Karpas-422 (cell line): ENCODE measurements around the gene GRID2. TPM values are rescaled to one million over a fixed set of nuclear protein-coding genes. Genes with fewer than 3 reads are reported as not detected.

ENCODE experiments used
- DNase-seq: peaks from one replicate; pipeline ENCODE4 v3.0.0-alpha.2; 2015
- H2AFZ ChIP-seq: fragments of 200-600 bp; sonication (generic); 2 replicates; pipeline ENCODE4 v1.6.1; 2014; ENCODE audit warnings: antibody characterized with exemption, low read length, mixed read lengths
- H3K27ac ChIP-seq: fragments of 200-600 bp; sonication (generic); 2 replicates; pipeline ENCODE4 v1.5.1; 2014; ENCODE audit warnings: mild to moderate bottlenecking, low read length, moderate library complexity
- H3K27me3 ChIP-seq: fragments of 200-600 bp; sonication (generic); 2 replicates; pipeline ENCODE4 v1.6.1; 2014; ENCODE audit warnings: low read length, mixed read lengths
- H3K36me3 ChIP-seq: fragments of 200-600 bp; sonication (generic); 2 replicates; pipeline ENCODE4 v1.6.1; 2014; ENCODE audit warnings: low read length, mixed read lengths; ENCODE audit not compliant: insufficient read depth
- H3K4me1 ChIP-seq: fragments of 200-600 bp; sonication (generic); 2 replicates; pipeline ENCODE4 v1.6.1; 2014; ENCODE audit warnings: mild to moderate bottlenecking, low read length, mixed read lengths
- H3K4me2 ChIP-seq: fragments of 200-600 bp; sonication (generic); 2 replicates; pipeline ENCODE4 v1.6.1; 2014; ENCODE audit warnings: low read length, low read depth, mild to moderate bottlenecking; ENCODE audit not compliant: poor library complexity, severe bottlenecking
- H3K4me3 ChIP-seq: fragments of 200-600 bp; sonication (generic); 2 replicates; pipeline ENCODE4 v1.5.1; 2014; ENCODE audit warnings: mild to moderate bottlenecking, antibody characterized with exemption, low read length, mixed read lengths
- H3K79me2 ChIP-seq: fragments of 200-600 bp; sonication (generic); 2 replicates; pipeline ENCODE4 v1.6.1; 2014; ENCODE audit warnings: mild to moderate bottlenecking, low read length, mixed read lengths
- H3K9ac ChIP-seq: fragments of 200-600 bp; sonication (generic); 2 replicates; pipeline ENCODE4 v1.6.0; 2014; ENCODE audit warnings: low read length
- H3K9me2 ChIP-seq: fragments of 200-600 bp; sonication (generic), shearing (Covaris generic); replicated peaks from 2 replicates; pipeline ENCODE4 v1.6.0; 2014; ENCODE audit warnings: mild to moderate bottlenecking, low read length, moderate library complexity; ENCODE audit not compliant: insufficient read depth
- H3K9me3 ChIP-seq: fragments of 300-700, 200-600 bp; sonication (generic); 2 replicates; pipeline ENCODE4 v1.6.1; 2014; ENCODE audit warnings: low read length, mixed read lengths
- H4K20me1 ChIP-seq: fragments of 200-600 bp; sonication (generic); 2 replicates; pipeline ENCODE4 v1.6.1; 2014; ENCODE audit warnings: mild to moderate bottlenecking, antibody characterized with exemption, low read length, low read depth; ENCODE audit not compliant: insufficient read depth
- total RNA-seq: library from RNA; depleted of rRNA; stranded (reverse); fragments of >200 nt; shearing (Covaris generic); gene quantifications from 2 replicates; pipeline ENCODE4 v1.2.3, GENCODE V29; 2014; ENCODE audit warnings: low replicate concordance

GRID2 gene
- total RNA-seq, 1 experiment from 2014 or later: not detected

DNA sequence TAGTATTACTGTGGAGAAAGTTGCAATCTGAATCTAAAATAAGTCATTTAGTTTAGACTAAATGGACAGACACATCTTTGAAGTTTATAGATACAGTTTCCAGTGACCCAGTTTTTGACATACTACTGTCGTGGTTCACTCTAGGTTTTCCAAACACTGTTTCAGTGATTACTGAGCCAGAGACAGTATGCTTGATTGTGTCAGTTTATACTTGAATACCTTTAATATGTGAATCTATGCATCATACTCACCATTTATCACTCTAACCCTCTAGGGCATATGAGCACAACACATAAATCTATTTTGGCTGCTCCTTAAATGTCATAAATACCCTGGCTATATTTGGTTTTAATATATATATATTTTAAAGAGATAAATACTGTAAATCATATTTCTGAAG, 173.5 kb downstream of the GRID2 start:
- Histone ChIP-seq H3K79me2 (no peaks in the 10 kb centered on the region), H3K9me3 (peaks cover 23% of the 10 kb centered on the region), H3K4me1 (no peaks in the 10 kb centered on the region), H3K4me3 (no peak overlapping the region), H3K27ac (no peak overlapping the region), H3K36me3 (no peaks in the 10 kb centered on the region), H4K20me1 (no peaks in the 10 kb centered on the region), H2AFZ (no peak overlapping the region), H3K9ac (no peak overlapping the region), H3K4me2 (no peak overlapping the region), H3K9me2 (no peaks in the 10 kb centered on the region), H3K27me3 (no peaks in the 10 kb centered on the region)
- DNase-seq: no peak

DNA sequence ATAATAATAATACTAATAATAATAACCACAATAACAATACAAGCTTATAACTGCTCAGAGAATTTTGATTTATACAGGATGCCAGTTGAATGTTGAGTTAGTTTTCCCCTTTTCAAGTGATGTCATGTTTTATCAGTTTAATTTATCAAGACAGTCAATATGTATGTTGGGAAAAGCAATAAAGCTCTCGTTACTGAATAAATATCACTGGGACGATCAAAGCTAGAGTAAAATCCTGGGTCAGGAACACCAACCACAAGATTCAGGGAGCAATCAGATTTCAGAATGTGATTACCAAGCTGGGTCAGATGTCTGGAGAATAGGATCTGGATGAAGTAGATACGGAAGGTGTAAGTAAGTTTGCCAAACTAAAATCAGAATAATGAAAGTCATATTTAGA, 179.6 kb downstream of the GRID2 start:
- Histone ChIP-seq H3K9ac (no peak overlapping the region), H3K4me1 (no peaks in the 10 kb centered on the region), H3K27ac (no peak overlapping the region), H3K9me3 (peaks cover 22% of the 10 kb centered on the region), H3K36me3 (no peaks in the 10 kb centered on the region), H3K9me2 (no peaks in the 10 kb centered on the region), H3K4me3 (no peak overlapping the region), H3K4me2 (no peak overlapping the region), H2AFZ (no peak overlapping the region), H4K20me1 (no peaks in the 10 kb centered on the region), H3K79me2 (no peaks in the 10 kb centered on the region), H3K27me3 (no peaks in the 10 kb centered on the region)
- DNase-seq: no peak

DNA sequence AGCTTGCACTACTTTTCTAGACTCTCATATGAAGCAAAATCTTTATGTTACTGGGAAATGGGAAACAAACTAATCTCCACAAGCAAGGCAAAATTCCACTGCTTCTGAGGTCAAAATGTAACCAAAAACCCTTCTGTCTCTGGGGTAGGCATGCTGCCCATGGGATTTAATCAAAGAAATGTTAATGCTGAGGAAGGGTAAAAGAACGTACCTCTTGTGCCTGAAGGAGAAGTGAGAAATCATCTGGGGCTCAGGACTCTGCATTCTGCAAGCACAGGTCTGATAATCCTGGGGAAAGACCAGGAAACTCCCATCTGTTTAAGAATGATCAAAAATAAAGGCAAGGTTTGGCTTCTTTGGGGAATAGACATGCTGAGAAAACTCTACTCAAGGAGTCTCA, 184.7 kb downstream of the GRID2 start:
- H3K36me3 ChIP-seq: no peaks in the 10 kb centered on the region
- no peaks in the 10 kb centered on the region for H3K9me2 ChIP-seq
- no peak overlapping the region for H2AFZ ChIP-seq
- H3K4me2 ChIP-seq: no peak overlapping the region
- H3K9ac ChIP-seq: no peak overlapping the region
- no peak overlapping the region for H3K27ac ChIP-seq
- no peaks in the 10 kb centered on the region for H3K27me3 ChIP-seq
- no peaks in the 10 kb centered on the region for H3K4me1 ChIP-seq
- H3K79me2 ChIP-seq: no peaks in the 10 kb centered on the region
- no peak overlapping the region for H3K4me3 ChIP-seq
- peaks cover 39% of the 10 kb centered on the region for H3K9me3 ChIP-seq
- DNase-seq: no peak
- no peaks in the 10 kb centered on the region for H4K20me1 ChIP-seq

DNA sequence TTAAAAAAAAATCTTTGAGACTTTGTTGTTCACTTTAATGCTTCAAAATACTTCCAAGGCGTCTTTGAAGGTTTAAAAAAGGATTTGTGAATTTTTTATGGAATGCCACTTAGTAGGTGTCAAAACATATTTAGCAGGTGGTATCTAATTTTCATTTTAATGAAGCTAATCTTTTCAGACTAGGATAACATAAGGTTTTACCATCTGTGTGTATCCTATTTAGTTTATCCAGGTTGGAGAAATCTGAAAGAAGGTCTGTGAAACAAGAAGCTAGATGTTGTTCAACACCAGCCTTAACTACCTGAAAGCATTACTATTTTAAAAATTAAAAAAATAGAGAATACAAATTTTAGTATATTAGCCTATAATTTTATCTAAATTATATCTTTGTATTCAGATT, 193.4 kb downstream of the GRID2 start:
- no peak for DNase-seq
- no peak overlapping the region for H3K4me2 ChIP-seq
- no peaks in the 10 kb centered on the region for H4K20me1 ChIP-seq
- H3K9ac ChIP-seq: no peak overlapping the region
- H3K9me3 ChIP-seq: peaks cover 27% of the 10 kb centered on the region
- no peaks in the 10 kb centered on the region for H3K9me2 ChIP-seq
- H3K27ac ChIP-seq: no peak overlapping the region
- no peak overlapping the region for H2AFZ ChIP-seq
- no peaks in the 10 kb centered on the region for H3K4me1 ChIP-seq
- H3K27me3 ChIP-seq: no peaks in the 10 kb centered on the region
- H3K36me3 ChIP-seq: no peaks in the 10 kb centered on the region
- no peak overlapping the region for H3K4me3 ChIP-seq
- no peaks in the 10 kb centered on the region for H3K79me2 ChIP-seq

DNA sequence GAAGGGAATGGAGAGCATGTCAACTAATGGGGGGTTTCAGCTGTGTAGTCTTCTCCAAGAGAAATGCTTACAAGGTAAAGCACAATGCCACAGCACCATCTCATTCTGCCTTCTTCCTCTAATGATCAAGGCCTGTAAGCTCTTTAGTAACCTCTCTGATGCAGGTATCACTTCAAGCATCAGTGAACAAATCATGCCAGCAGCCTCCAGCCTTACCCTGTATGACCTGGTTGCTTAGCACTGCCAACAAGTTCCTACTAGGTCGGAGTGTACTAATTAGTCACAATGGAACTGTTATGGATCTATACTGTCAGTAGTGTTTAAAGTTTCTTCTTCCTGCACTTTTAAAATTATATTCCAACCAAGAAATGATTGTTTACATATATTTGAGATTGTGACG, 197.7 kb downstream of the GRID2 start:
- Histone ChIP-seq H3K79me2 (no peaks in the 10 kb centered on the region), H2AFZ (no peak overlapping the region), H3K4me1 (no peaks in the 10 kb centered on the region), H3K27ac (no peak overlapping the region), H3K9ac (no peak overlapping the region), H3K4me2 (no peak overlapping the region), H4K20me1 (no peaks in the 10 kb centered on the region), H3K27me3 (no peaks in the 10 kb centered on the region), H3K9me2 (no peaks in the 10 kb centered on the region), H3K4me3 (no peak overlapping the region), H3K9me3 (peaks cover 21% of the 10 kb centered on the region), H3K36me3 (no peaks in the 10 kb centered on the region)
- DNase-seq: no peak

DNA sequence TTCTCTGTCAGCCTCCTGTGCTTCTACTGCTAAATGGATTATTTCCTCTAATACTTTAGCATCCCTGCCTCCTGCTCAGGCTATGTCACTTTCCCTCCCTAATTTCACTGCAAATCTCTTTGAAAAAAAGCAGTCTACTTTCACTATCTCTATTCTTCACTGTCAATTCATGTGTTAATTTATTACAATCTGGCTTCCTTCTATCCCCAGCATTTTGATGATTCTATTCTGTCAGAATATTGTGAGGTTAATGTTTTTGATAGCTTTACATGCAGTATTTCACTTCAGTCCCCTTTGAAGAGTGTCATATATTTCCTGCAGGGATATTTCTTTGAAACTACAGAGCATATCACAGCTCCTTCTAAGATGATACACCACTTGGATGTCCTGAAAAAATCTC, 203.2 kb downstream of the GRID2 start:
- Histone ChIP-seq H3K27me3 (no peaks in the 10 kb centered on the region), H3K4me3 (no peak overlapping the region), H3K27ac (no peak overlapping the region), H3K9me2 (no peaks in the 10 kb centered on the region), H3K79me2 (no peaks in the 10 kb centered on the region), H3K4me2 (no peak overlapping the region), H3K9ac (no peak overlapping the region), H2AFZ (no peak overlapping the region), H4K20me1 (no peaks in the 10 kb centered on the region), H3K4me1 (no peaks in the 10 kb centered on the region), H3K36me3 (no peaks in the 10 kb centered on the region), H3K9me3 (peaks cover 30% of the 10 kb centered on the region)
- no peak for DNase-seq

DNA sequence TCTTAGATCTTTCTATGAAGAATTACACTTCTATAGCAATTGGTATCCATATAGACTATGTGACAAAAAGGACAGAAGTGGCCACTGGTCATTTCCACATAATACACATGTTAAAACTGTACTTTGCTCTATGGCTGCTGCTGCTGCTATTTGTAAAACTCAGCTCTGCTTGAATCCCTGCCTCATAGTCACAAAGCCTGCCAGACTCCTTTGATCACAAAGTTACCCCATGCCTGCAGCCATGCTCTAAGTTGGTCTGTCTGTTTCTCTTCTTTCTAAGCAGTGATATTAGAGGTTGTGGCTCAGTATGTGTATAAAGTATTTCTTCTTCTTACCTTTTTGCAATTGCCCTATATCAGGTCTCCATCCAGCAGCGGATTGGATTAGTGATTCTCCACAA, 210.9 kb downstream of the GRID2 start:
- H3K36me3 ChIP-seq: no peaks in the 10 kb centered on the region
- no peak overlapping the region for H3K4me2 ChIP-seq
- no peaks in the 10 kb centered on the region for H3K79me2 ChIP-seq
- H2AFZ ChIP-seq: no peak overlapping the region
- H3K4me3 ChIP-seq: no peak overlapping the region
- H3K9me3 ChIP-seq: peaks cover 36% of the 10 kb centered on the region
- H3K27ac ChIP-seq: no peak overlapping the region
- no peaks in the 10 kb centered on the region for H4K20me1 ChIP-seq
- H3K9ac ChIP-seq: no peak overlapping the region
- H3K27me3 ChIP-seq: no peaks in the 10 kb centered on the region
- H3K9me2 ChIP-seq: no peaks in the 10 kb centered on the region
- DNase-seq: no peak
- no peaks in the 10 kb centered on the region for H3K4me1 ChIP-seq

DNA sequence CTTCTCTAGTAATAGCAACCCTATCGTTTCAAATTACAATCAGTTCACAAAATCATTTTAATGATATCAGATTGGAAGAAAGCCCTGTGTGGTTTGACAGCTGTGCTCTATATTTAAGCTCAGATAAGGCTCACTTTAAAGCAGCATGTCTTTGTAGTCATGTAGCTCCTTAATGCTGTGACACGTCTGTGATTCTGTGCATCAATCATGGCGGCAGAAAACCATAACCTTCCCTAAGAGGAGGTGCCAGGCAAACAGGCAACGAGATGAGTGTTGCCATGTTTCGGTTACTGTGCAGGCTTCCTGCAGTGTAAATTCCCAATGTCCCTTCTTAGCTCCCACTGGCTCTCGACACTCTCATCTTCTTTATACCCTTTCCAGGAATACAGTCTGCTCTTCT, 212.7 kb downstream of the GRID2 start:
- Histone ChIP-seq H3K9me3 (peaks cover 38% of the 10 kb centered on the region), H3K36me3 (no peaks in the 10 kb centered on the region), H3K4me2 (no peak overlapping the region), H3K27ac (no peak overlapping the region), H3K27me3 (no peaks in the 10 kb centered on the region), H3K9ac (no peak overlapping the region), H4K20me1 (no peaks in the 10 kb centered on the region), H2AFZ (no peak overlapping the region), H3K9me2 (no peaks in the 10 kb centered on the region), H3K4me3 (no peak overlapping the region), H3K4me1 (no peaks in the 10 kb centered on the region), H3K79me2 (no peaks in the 10 kb centered on the region)
- DNase-seq: no peak

DNA sequence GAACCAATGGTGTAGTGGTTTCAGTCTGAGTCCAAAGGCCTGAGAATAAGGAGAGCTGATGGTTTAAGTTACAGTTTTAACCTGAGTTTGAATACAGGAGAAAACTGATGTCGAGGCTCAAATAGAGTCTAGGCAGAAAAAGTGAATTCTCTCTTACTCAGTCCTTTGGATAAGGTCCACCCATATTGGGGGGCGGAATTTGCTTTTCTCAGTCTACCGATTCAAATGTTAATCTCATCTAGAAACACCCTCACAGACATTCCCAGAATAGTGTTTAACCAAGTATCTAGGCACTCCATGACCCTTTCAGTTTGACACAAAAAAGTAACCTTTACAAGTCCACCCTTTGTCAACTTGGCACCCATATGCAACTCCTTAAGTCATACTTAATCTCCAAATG, 216.0 kb downstream of the GRID2 start:
- no peaks in the 10 kb centered on the region for H3K27me3 ChIP-seq
- H3K9me3 ChIP-seq: peaks cover 36% of the 10 kb centered on the region
- no peaks in the 10 kb centered on the region for H4K20me1 ChIP-seq
- no peak overlapping the region for H3K27ac ChIP-seq
- H3K4me1 ChIP-seq: no peaks in the 10 kb centered on the region
- no peak overlapping the region for H3K4me3 ChIP-seq
- no peak for DNase-seq
- no peaks in the 10 kb centered on the region for H3K36me3 ChIP-seq
- no peaks in the 10 kb centered on the region for H3K79me2 ChIP-seq
- no peak overlapping the region for H3K4me2 ChIP-seq
- H3K9ac ChIP-seq: no peak overlapping the region
- no peaks in the 10 kb centered on the region for H3K9me2 ChIP-seq
- no peak overlapping the region for H2AFZ ChIP-seq
